Stimulated activated CD4-positive, alpha-beta T cell treated with anti-CD3 and anti-CD28 coated beads, Interleukin-12 subunit alpha, Interleukin-12 subunit beta, amount 100 ng/mL, for 4 hours (primary cell): Measurements from ENCODE around the gene MAT2B.

Source experiments
- DNase-seq: peaks from one replicate; pipeline ENCODE4 v3.0.0-alpha.2; 2020

The MAT2B gene

GRCh38 chr5:163562071-163562470 lies 56.7 kb downstream of the MAT2B start:
- DNase-seq, result no peak

- DNase-seq, result no peak
These were observed 57.7 kb downstream of the MAT2B start for GRCh38 chr5:163563112-163563511.

GRCh38 chr5:163563880-163564279 lies 58.5 kb downstream of the MAT2B start:
- no peak for DNase-seq

- DNase-seq, result peak; percentile 54
These were observed 59.0 kb downstream of the MAT2B start for GRCh38 chr5:163564321-163564938.

- no peak for DNase-seq
These were observed 60.1 kb downstream of the MAT2B start for GRCh38 chr5:163565492-163565891.

GRCh38 chr5:163565931-163566608 lies 60.7 kb downstream of the MAT2B start:
- DNase-seq, result peak; percentile 4

GRCh38 chr5:163566678-163567077 lies 61.3 kb downstream of the MAT2B start:
- DNase-seq, result no peak

- DNase-seq, result no peak
These were observed 62.4 kb downstream of the MAT2B start for GRCh38 chr5:163567811-163568210.
